ENCODE data around the gene SUB1.

SUB1 gene

GRCh38 chr5:32612134-32612888 lies 27.0 kb downstream of the SUB1 start:
- Histone ChIP-seq H3K27ac (ENCODE audit: low read length) (no peak overlapping the region), H3K9ac (ENCODE audit: low read length) (no peak overlapping the region), H3K36me3 (replicated peaks; ENCODE audit: low read depth, low read length) (no peaks in the 10 kb centered on the region), H3K79me2 (ENCODE audit: low read length) (no peaks in the 10 kb centered on the region), H3K27me3 (ENCODE audit: low read depth, low read length) (no peaks in the 10 kb centered on the region), H3K9me3 (ENCODE audit: insufficient read depth, low read length) (no peaks in the 10 kb centered on the region), H2AFZ (ENCODE audit: low read depth, low read length) (no peak overlapping the region), H4K20me1 (ENCODE audit: insufficient read depth, low read length) (no peaks in the 10 kb centered on the region), H3K4me1 (ENCODE audit: low read length) (no peaks in the 10 kb centered on the region), H3K4me3 (ENCODE audit: low read length) (no peak overlapping the region), H3K4me2 (ENCODE audit: low read length) (no peak overlapping the region; the same call in 1 of the 2 replicates)
- TF ChIP-seq CTCF (IDR thresholded peaks at IDR 0.05; ENCODE audit: low read depth, low read length) (no peak), EZH2phosphoT487 (IDR thresholded peaks at IDR 0.05; ENCODE audit: low read depth) (no peak)

GRCh38 chr5:32613050-32613672 lies 27.8 kb downstream of the SUB1 start:
- TF ChIP-seq EZH2phosphoT487 (IDR thresholded peaks at IDR 0.05; ENCODE audit: low read depth) = no peak
- peak; percentile 81 for TF ChIP-seq CTCF (IDR thresholded peaks at IDR 0.05; ENCODE audit: low read depth, low read length)
- H3K4me2 ChIP-seq (ENCODE audit: low read length) = peak overlapping the region; percentile 35; the same call in 1 of the 2 replicates

GRCh38 chr5:32615236-32615635 lies 29.9 kb downstream of the SUB1 start:
- H3K27me3 ChIP-seq (ENCODE audit: low read depth, low read length) = no peaks in the 10 kb centered on the region
- no peaks in the 10 kb centered on the region for H3K9me3 ChIP-seq (ENCODE audit: insufficient read depth, low read length)
- no peaks in the 10 kb centered on the region for H3K4me1 ChIP-seq (ENCODE audit: low read length)
- H4K20me1 ChIP-seq (ENCODE audit: insufficient read depth, low read length) = no peaks in the 10 kb centered on the region
- no peak overlapping the region for H3K27ac ChIP-seq (ENCODE audit: low read length)
- H3K4me2 ChIP-seq (ENCODE audit: low read length) = no peak overlapping the region
- no peak overlapping the region for H3K9ac ChIP-seq (ENCODE audit: low read length)
- TF ChIP-seq CTCF (IDR thresholded peaks at IDR 0.05; ENCODE audit: low read depth, low read length) = no peak
- TF ChIP-seq EZH2phosphoT487 (IDR thresholded peaks at IDR 0.05; ENCODE audit: low read depth) = no peak
- no peaks in the 10 kb centered on the region for H3K79me2 ChIP-seq (ENCODE audit: low read length)
- H3K36me3 ChIP-seq (replicated peaks; ENCODE audit: low read depth, low read length) = no peaks in the 10 kb centered on the region
- H3K4me3 ChIP-seq (ENCODE audit: low read length) = no peak overlapping the region
- H2AFZ ChIP-seq (ENCODE audit: low read depth, low read length) = no peak overlapping the region

More at GRCh38 chr5:32613050-32613672, 27.8 kb downstream of the SUB1 start:
- no peaks in the 10 kb centered on the region for H4K20me1 ChIP-seq (ENCODE audit: insufficient read depth, low read length)
- no peak overlapping the region for H3K4me3 ChIP-seq (ENCODE audit: low read length)
- no peak overlapping the region for H3K27ac ChIP-seq (ENCODE audit: low read length)
- no peaks in the 10 kb centered on the region for H3K9me3 ChIP-seq (ENCODE audit: insufficient read depth, low read length)
- no peaks in the 10 kb centered on the region for H3K27me3 ChIP-seq (ENCODE audit: low read depth, low read length)
- H3K79me2 ChIP-seq (ENCODE audit: low read length) = no peaks in the 10 kb centered on the region
- no peaks in the 10 kb centered on the region for H3K4me1 ChIP-seq (ENCODE audit: low read length)
- H3K9ac ChIP-seq (ENCODE audit: low read length) = no peak overlapping the region
- no peaks in the 10 kb centered on the region for H3K36me3 ChIP-seq (replicated peaks; ENCODE audit: low read depth, low read length)
- H2AFZ ChIP-seq (ENCODE audit: low read depth, low read length) = no peak overlapping the region

GRCh38 chr5:32618962-32619361 lies 33.6 kb downstream of the SUB1 start:
- no peak for TF ChIP-seq EZH2phosphoT487 (IDR thresholded peaks at IDR 0.05; ENCODE audit: low read depth)
- TF ChIP-seq CTCF (IDR thresholded peaks at IDR 0.05; ENCODE audit: low read depth, low read length) = no peak
- Histone ChIP-seq H2AFZ (ENCODE audit: low read depth, low read length) (no peak overlapping the region), H3K9ac (ENCODE audit: low read length) (no peak overlapping the region), H3K4me3 (ENCODE audit: low read length) (no peak overlapping the region), H3K79me2 (ENCODE audit: low read length) (no peaks in the 10 kb centered on the region), H3K4me1 (ENCODE audit: low read length) (no peaks in the 10 kb centered on the region; the same call in 1 of the 2 replicates), H4K20me1 (ENCODE audit: insufficient read depth, low read length) (no peaks in the 10 kb centered on the region), H3K27me3 (ENCODE audit: low read depth, low read length) (no peaks in the 10 kb centered on the region), H3K9me3 (ENCODE audit: insufficient read depth, low read length) (no peaks in the 10 kb centered on the region), H3K27ac (ENCODE audit: low read length) (no peak overlapping the region), H3K36me3 (replicated peaks; ENCODE audit: low read depth, low read length) (no peaks in the 10 kb centered on the region), H3K4me2 (ENCODE audit: low read length) (no peak overlapping the region)
